Erythroblast (primary cell): ENCODE measurements around the gene IGIP.

Source experiments
- GATA1 ChIP-seq: IDR thresholded peaks from 2 replicates; pipeline ENCODE4 v1.6.1; 2011; ENCODE audit warnings: low read depth, mild to moderate bottlenecking, control low read depth, low read length, moderate library complexity
- POLR2A ChIP-seq: IDR thresholded peaks from 2 replicates; pipeline ENCODE4 v1.6.1; 2011; ENCODE audit warnings: mild to moderate bottlenecking, low read length

GRCh38 chr5:140083120-140083519, 42.6 kb upstream of the IGIP start:
- TF ChIP-seq POLR2A (no peak), GATA1 (no peak)
